Mucosa of descending colon (tissue), 3 donors: ENCODE measurements around the gene FOXI1. TPM values are rescaled to one million over a fixed set of nuclear protein-coding genes. Genes with fewer than 3 reads are reported as not detected.

Source experiments
- ATAC-seq: fragments of 200-7000 bp; cut with Tn5 transposase; one replicate; pipeline ENCODE4 v1.9.1; 2020; ENCODE audit warnings: mild to moderate bottlenecking, moderate library complexity
- DNase-seq, 3 donors: peaks; one replicate each; pipeline ENCODE4 v3.0.0-alpha.2; 2020
- H3K36me3 ChIP-seq: fragments of 200-600 bp; one replicate; pipeline ENCODE4 v1.8.0; 2021; ENCODE audit warnings: low read depth, mild to moderate bottlenecking
- H3K4me1 ChIP-seq: fragments of 200-600 bp; one replicate; pipeline ENCODE4 v1.8.0; 2021; ENCODE audit warnings: low read depth, mild to moderate bottlenecking
- H3K4me3 ChIP-seq: fragments of 200-600 bp; one replicate; pipeline ENCODE4 v1.8.0; 2021; ENCODE audit warnings: mild to moderate bottlenecking
- H3K9me3 ChIP-seq: fragments of 200-600 bp; one replicate; pipeline ENCODE4 v1.8.0; 2021; ENCODE audit warnings: mild to moderate bottlenecking
- intact Hi-C, 2 donors: fragments of 100-400 bp; cut with DNase I in 1 of 2; cut with micrococcal nuclease in 1 of 2; formaldehyde crosslinking; loops; one replicate each; pipeline versions ENCODE4 v1.11.0 to v1.11.1; 2022; cut with DNase I, micrococcal nuclease
- long read RNA-seq, 2 donors: library from polyadenylated mRNA; unstranded; transcript quantifications; one replicate each; pipeline ENCODE4 v2.0.0, GENCODE V29; 2019 to 2021
- total RNA-seq, 3 donors: library from RNA; stranded (reverse); fragmentation: NEBNext Ultra II Directional in 2 of 3; extraction: Animal tissue kit (Norgen Biotek cat#: 25700) in 2 of 3; gene quantifications; one replicate each; pipeline versions ENCODE4 v1.2.1 to v1.2.4, GENCODE V29; 2021 to 2023
- TF ChIP-seq, protein P1 (sequence below): fragments of 200-600 bp; IDR thresholded peaks from one replicate; pipeline ENCODE4 v1.8.0; 2022; ENCODE audit warnings: antibody characterized with exemption, mild to moderate bottlenecking
- donor health status: DM: no; HTN: no; CAD: no; lungs with moderate emphysema.
- donor health status: DM: no; HTN: no; CAD: no.
- donor health status: DM: no; HTN: yes; CAD: no.

Gene FOXI1
- total RNA-seq: under 1 TPM in 1 of 3 donors, not detected in 2; 0.80 TPM
- long read RNA-seq, donor 1: 0 reads
- long read RNA-seq, donor 2, partial matches to known transcripts: 0 of 1 reads
- long read RNA-seq, donor 2, other reads (novel, unspliced or antisense): 0 of 1 reads

DNA sequence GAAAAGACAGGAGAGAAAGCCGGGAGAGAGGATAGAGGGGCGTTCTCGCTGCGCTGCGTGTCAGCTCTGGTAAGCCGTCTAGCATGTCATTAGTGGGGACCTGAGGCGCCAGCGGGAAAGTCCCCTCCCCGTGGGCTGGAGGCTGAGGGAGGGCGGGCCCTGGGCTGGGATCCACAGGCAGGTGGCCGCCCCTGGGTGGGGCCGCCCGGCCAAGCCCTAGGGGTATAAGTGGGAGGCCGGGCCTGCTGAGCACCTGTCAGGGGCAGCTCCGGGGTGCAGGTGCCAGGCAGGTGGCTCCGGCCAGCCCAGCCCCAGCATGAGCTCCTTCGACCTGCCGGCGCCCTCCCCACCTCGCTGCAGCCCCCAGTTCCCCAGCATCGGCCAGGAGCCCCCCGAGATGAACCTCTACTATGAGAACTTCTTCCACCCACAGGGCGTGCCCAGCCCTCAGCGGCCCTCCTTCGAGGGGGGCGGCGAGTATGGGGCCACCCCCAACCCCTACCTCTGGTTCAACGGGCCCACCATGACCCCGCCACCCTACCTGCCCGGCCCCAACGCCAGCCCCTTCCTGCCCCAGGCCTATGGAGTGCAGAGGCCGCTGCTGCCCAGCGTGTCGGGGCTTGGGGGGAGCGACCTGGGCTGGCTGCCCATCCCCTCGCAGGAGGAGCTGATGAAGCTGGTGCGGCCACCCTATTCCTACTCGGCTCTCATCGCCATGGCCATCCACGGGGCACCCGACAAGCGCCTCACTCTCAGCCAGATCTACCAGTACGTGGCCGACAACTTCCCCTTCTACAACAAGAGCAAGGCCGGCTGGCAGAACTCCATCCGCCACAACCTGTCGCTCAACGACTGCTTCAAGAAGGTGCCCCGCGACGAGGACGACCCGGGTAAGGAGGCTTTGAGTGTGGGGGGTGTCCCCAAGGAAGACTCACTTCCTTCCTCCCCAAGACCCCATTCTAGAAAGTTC is at the start of gene FOXI1:
Gene FOXI1, plus strand, starts transcription at position 256 of the 970 bp plus-strand sequence. Its CDS starts 61 bp downstream, at position 317.
- no peak within 1 kb of the TSS for H3K4me3 ChIP-seq
- peak; percentile 32 for ATAC-seq
- TF ChIP-seq, protein P1, sequence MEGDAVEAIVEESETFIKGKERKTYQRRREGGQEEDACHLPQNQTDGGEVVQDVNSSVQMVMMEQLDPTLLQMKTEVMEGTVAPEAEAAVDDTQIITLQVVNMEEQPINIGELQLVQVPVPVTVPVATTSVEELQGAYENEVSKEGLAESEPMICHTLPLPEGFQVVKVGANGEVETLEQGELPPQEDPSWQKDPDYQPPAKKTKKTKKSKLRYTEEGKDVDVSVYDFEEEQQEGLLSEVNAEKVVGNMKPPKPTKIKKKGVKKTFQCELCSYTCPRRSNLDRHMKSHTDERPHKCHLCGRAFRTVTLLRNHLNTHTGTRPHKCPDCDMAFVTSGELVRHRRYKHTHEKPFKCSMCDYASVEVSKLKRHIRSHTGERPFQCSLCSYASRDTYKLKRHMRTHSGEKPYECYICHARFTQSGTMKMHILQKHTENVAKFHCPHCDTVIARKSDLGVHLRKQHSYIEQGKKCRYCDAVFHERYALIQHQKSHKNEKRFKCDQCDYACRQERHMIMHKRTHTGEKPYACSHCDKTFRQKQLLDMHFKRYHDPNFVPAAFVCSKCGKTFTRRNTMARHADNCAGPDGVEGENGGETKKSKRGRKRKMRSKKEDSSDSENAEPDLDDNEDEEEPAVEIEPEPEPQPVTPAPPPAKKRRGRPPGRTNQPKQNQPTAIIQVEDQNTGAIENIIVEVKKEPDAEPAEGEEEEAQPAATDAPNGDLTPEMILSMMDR: no peak

GRCh38 chr5:170056561-170057267 is 49.0 kb upstream of the FOXI1 start:
- Histone ChIP-seq H3K4me3 (no peak overlapping the region), H3K9me3 (no peaks in the 10 kb centered on the region), H3K36me3 (no peaks in the 10 kb centered on the region), H3K4me1 (no peaks in the 10 kb centered on the region)
- TF ChIP-seq, protein P1: no peak
- intact Hi-C loops: no loop called here
- no peak for DNase-seq
- ATAC-seq: no peak

More for the DNA sequence above, at the start of gene FOXI1:
- intact Hi-C loops: no loop called here
- peak in 1 of 3 donors; percentile 48 for DNase-seq
- Histone ChIP-seq H3K4me1 (no peaks in the 10 kb centered on the region), H3K9me3 (no peaks in the 10 kb centered on the region), H3K36me3 (no peaks in the 10 kb centered on the region)

DNA sequence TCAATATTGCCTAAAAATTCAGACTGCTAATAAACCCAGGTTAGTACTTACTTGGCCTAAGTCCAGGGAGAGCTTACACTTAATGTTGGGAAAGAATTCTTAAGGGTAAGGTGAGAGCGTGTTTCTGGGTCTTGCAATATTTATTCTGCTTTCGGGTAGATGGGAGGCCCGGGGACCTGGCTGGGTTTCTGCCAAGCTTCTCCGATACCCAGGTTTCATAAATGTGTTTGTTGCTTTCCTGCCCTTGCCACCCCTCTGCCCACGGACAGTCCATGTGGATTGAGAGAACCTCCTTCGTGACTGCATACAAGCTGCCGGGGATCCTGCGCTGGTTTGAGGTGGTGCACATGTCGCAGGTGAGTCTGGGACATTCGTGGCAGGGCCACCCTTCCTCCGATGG is 48.4 kb upstream of the FOXI1 start:
- H3K9me3 ChIP-seq: no peaks in the 10 kb centered on the region
- DNase-seq: no peak
- H3K4me3 ChIP-seq: no peak overlapping the region
- ATAC-seq: no peak
- intact Hi-C loops: no loop called here
- no peaks in the 10 kb centered on the region for H3K36me3 ChIP-seq
- H3K4me1 ChIP-seq: no peaks in the 10 kb centered on the region
- TF ChIP-seq, protein P1: no peak

GRCh38 chr5:170059221-170059620 is 46.5 kb upstream of the FOXI1 start:
- TF ChIP-seq, protein P1: no peak
- Histone ChIP-seq H3K9me3 (no peaks in the 10 kb centered on the region), H3K4me3 (no peak overlapping the region), H3K36me3 (no peaks in the 10 kb centered on the region), H3K4me1 (no peaks in the 10 kb centered on the region)
- ATAC-seq (no peak), DNase-seq (no peak)
- intact Hi-C loops: no loop called here

GRCh38 chr5:170067152-170067551 is 38.5 kb upstream of the FOXI1 start:
- no peaks in the 10 kb centered on the region for H3K9me3 ChIP-seq

More at GRCh38 chr5:170067152-170067551, 38.5 kb upstream of the FOXI1 start:
- Histone ChIP-seq H3K4me3 (no peak overlapping the region), H3K4me1 (no peaks in the 10 kb centered on the region), H3K36me3 (no peaks in the 10 kb centered on the region)
- TF ChIP-seq, protein P1: no peak
- no peak for ATAC-seq
- no peak for DNase-seq
- intact Hi-C loops: no loop called here
